ENCODE measurements around the gene ECHDC3. TPM values are rescaled to one million over a fixed set of nuclear protein-coding genes. Genes with fewer than 3 reads are reported as not detected.

The ECHDC3 gene
- total RNA-seq, 1 experiment from 2014 or later, result 13.0 TPM

DNA sequence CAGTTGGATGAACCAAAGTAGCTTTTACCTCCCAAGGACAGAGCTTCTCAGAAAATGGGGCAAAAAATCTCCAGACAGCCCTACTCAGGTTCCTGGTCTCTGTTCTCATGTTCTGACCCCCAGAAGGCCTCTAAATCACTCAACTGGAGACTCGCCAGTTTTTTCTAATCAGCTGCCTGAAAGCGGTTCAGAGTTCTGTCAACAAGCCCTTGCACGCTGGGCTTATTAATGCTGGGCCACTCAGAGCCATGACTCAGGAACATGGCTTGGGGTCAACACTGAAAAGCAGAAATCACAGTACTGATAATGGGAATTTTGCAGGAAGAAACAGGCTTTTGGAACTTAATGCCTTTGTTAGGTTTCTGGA lies 15.3 kb downstream of the ECHDC3 start:
- BruUV-seq (replicated peaks), result no TSS peak
- ChIA-PET RAD21 (ENCODE audit: low non-redundant PET in 1 of 2, low total read pairs in 2 of 2, uncharacterized antibody in 2 of 2, unreplicated experiment in 2 of 2) (interaction anchor here (0.7 to 3.6 kb wide), 5 partner anchors 242 to 333 kb away, joined by 3 to 13 read pairs (median 5); no protein-coding TSS in a partner anchor), CTCF (interaction anchor here (1.1 to 2.3 kb wide), 9 partner anchors 9 to 345 kb away, joined by 3 to 27 read pairs (median 4); no protein-coding TSS in a partner anchor), POLR2A (interaction anchor here (0.7 to 1.4 kb wide), 2 partner anchors 119 to 242 kb away, joined by 3 read pairs; no protein-coding TSS in a partner anchor)
- Histone ChIP-seq H3K4me3 (replicated peaks in 1 of 2; ENCODE audit: low read depth in 1 of 2, low read length in 2 of 2) (no peak overlapping the region), H2AFZ (ENCODE audit: low read depth, low read length, poor library complexity, severe bottlenecking) (no peak overlapping the region), H3K4me1 (ENCODE audit: control insufficient read depth in 1 of 2, insufficient read depth in 2 of 2, low read length in 2 of 2) (no peaks in the 10 kb centered on the region), H3K9me3 (ENCODE audit: control insufficient read depth in 1 of 2, insufficient read depth in 1 of 2, low read depth in 1 of 2, low read length in 2 of 2) (no peaks in the 10 kb centered on the region), H3K4me2 (ENCODE audit: low read length) (no peak overlapping the region), H3K27me3 (ENCODE audit: insufficient read depth, low read length) (no peaks in the 10 kb centered on the region), H3K79me2 (ENCODE audit: insufficient read depth, low read length) (no peaks in the 10 kb centered on the region), H3K9ac (ENCODE audit: low read length) (no peak overlapping the region), H3K36me3 (ENCODE audit: control insufficient read depth in 1 of 2, insufficient read depth in 2 of 2, low read length in 2 of 2) (no peaks in the 10 kb centered on the region), H4K20me1 (ENCODE audit: insufficient read depth) (no peaks in the 10 kb centered on the region), H3K9me2 (ENCODE audit: insufficient read depth) (no peaks in the 10 kb centered on the region), H3K27ac (ENCODE audit: low read depth, low read length) (0 out of 2 replicates have a peak overlapping the region, but pooled peaks have one; percentile 27)
- intact Hi-C loops (cut with micrococcal nuclease), result no loop called here
- no peak for TF ChIP-seq SP1 (IDR thresholded peaks at IDR 0.05; ENCODE audit: low read depth)
- TF ChIP-seq, protein P1, sequence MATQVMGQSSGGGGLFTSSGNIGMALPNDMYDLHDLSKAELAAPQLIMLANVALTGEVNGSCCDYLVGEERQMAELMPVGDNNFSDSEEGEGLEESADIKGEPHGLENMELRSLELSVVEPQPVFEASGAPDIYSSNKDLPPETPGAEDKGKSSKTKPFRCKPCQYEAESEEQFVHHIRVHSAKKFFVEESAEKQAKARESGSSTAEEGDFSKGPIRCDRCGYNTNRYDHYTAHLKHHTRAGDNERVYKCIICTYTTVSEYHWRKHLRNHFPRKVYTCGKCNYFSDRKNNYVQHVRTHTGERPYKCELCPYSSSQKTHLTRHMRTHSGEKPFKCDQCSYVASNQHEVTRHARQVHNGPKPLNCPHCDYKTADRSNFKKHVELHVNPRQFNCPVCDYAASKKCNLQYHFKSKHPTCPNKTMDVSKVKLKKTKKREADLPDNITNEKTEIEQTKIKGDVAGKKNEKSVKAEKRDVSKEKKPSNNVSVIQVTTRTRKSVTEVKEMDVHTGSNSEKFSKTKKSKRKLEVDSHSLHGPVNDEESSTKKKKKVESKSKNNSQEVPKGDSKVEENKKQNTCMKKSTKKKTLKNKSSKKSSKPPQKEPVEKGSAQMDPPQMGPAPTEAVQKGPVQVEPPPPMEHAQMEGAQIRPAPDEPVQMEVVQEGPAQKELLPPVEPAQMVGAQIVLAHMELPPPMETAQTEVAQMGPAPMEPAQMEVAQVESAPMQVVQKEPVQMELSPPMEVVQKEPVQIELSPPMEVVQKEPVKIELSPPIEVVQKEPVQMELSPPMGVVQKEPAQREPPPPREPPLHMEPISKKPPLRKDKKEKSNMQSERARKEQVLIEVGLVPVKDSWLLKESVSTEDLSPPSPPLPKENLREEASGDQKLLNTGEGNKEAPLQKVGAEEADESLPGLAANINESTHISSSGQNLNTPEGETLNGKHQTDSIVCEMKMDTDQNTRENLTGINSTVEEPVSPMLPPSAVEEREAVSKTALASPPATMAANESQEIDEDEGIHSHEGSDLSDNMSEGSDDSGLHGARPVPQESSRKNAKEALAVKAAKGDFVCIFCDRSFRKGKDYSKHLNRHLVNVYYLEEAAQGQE (IDR thresholded peaks at IDR 0.05; ENCODE audit: low read depth), result no peak
- TF ChIP-seq POLR2AphosphoS5 (IDR thresholded peaks at IDR 0.05; ENCODE audit: low read depth, low read length), result no peak
- TF ChIP-seq, protein P2, sequence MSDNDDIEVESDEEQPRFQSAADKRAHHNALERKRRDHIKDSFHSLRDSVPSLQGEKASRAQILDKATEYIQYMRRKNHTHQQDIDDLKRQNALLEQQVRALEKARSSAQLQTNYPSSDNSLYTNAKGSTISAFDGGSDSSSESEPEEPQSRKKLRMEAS (IDR thresholded peaks at IDR 0.05), result no peak
- no peak for TF ChIP-seq TCF7L2 (IDR thresholded peaks at IDR 0.05; ENCODE audit: borderline replicate concordance, extremely low read depth, insufficient read depth, insufficient read length)
- TF ChIP-seq CTCF (IDR thresholded peaks at IDR 0.05 in 2 of 3, conservative IDR thresholded peaks at IDR 0.05 in 1 of 3; ENCODE audit: borderline replicate concordance in 1 of 3, insufficient read depth in 1 of 3, low read depth in 2 of 3, low read length in 2 of 3), result no peak
- TF ChIP-seq ELF1 (IDR thresholded peaks at IDR 0.05; ENCODE audit: borderline replicate concordance, low read depth), result no peak
- TF ChIP-seq ZFX (IDR thresholded peaks at IDR 0.05), result no peak
- TF ChIP-seq SRF (IDR thresholded peaks at IDR 0.05; ENCODE audit: low read depth), result no peak
- no peak for TF ChIP-seq RAD21 (IDR thresholded peaks at IDR 0.05; ENCODE audit: low read depth)
- ATAC-seq, result peak; percentile 23
- no peak for DNase-seq (ENCODE audit: low read depth, low spot score)
